ENCODE data around the gene ZBTB8A. TPM values are rescaled to one million over a fixed set of nuclear protein-coding genes. Genes with fewer than 3 reads are reported as not detected.
A peak's percentile ranks its signal among the peaks of the same experiment; 100 is the strongest.

ZBTB8A gene
- total RNA-seq, 2 experiments from 2014 or later: 0.16 TPM; not detected in 1

DNA sequence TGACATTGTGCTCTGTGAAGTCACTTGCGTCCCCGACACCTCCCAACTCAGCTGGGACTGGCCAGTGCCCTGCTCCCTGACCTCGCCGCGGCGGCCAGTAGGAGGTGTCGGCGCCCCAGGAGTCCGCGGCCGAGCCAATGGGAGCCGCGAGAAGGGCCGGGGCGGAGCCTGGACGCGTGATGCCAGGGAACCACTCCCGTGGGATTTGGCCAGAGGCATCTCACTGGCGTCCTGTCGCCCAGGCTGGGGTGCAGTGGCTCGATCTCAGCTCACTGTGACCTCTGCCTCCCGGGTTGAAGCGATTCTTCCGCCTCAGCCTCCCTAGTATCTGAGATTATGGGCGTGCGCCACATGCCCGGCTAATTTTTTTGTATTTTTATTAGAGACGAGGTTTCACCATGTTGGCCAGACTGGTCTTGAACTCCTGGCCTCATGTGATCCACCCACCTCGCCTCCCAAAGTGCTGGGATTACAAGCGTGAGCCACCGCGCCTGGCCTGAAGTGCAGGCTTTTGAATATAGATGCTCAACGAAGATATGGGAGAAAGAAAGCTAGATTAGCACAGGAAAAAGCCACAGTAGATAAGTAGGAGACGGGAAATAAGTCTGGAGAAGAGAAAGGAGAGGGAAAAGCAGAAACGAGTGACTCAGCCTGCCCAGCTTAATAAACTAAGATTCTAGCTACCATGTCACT, 73.1 kb downstream of the ZBTB8A start:
- ChIA-PET CTCF (no interaction called here), POLR2A (interaction anchor here (0.6 kb wide), 1 partner anchor 11 kb away, joined by 3 read pairs; no protein-coding TSS in a partner anchor)
- no peak overlapping the region for H3K27ac Mint-ChIP-seq
- intact Hi-C loops (cut with micrococcal nuclease): no loop called here
- H3K9me3 Mint-ChIP-seq: no peaks in the 10 kb centered on the region
- DNase-seq (peak; percentile 64), ATAC-seq (peak; percentile 95)
- H3K27me3 Mint-ChIP-seq: no peaks in the 10 kb centered on the region
- H3K4me3 Mint-ChIP-seq: peak overlapping the region; percentile 69
- H3K4me1 Mint-ChIP-seq (ENCODE audit: low read depth): peaks cover 2% of the 10 kb centered on the region
- no peaks in the 10 kb centered on the region for H3K36me3 Mint-ChIP-seq (ENCODE audit: low read depth)
- TF ChIP-seq, protein P1, sequence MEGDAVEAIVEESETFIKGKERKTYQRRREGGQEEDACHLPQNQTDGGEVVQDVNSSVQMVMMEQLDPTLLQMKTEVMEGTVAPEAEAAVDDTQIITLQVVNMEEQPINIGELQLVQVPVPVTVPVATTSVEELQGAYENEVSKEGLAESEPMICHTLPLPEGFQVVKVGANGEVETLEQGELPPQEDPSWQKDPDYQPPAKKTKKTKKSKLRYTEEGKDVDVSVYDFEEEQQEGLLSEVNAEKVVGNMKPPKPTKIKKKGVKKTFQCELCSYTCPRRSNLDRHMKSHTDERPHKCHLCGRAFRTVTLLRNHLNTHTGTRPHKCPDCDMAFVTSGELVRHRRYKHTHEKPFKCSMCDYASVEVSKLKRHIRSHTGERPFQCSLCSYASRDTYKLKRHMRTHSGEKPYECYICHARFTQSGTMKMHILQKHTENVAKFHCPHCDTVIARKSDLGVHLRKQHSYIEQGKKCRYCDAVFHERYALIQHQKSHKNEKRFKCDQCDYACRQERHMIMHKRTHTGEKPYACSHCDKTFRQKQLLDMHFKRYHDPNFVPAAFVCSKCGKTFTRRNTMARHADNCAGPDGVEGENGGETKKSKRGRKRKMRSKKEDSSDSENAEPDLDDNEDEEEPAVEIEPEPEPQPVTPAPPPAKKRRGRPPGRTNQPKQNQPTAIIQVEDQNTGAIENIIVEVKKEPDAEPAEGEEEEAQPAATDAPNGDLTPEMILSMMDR (IDR thresholded peaks at IDR 0.05): peak; percentile 25

DNA sequence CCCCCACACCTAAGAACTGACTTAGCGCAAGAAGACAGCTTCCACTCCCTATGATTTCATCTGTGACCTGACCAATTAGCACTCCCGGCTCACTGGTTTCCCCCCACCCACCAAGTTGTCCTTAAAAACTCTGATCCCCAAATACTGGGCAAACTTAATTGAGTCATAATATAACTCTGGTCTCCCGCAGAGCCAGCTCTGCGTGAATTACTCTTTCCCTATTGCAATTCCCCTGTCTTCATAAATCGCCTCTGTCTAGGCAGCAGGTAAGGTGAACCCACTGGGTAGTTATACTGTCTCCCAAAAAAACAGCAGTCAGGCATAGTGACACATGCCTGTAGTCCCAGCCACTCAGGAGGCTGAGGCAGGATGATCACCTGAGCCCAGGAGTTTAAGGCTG, 74.2 kb downstream of the ZBTB8A start:
- Mint-ChIP-seq H3K4me3 (no peak overlapping the region), H3K36me3 (ENCODE audit: low read depth) (no peaks in the 10 kb centered on the region), H3K9me3 (no peaks in the 10 kb centered on the region), H3K27me3 (no peaks in the 10 kb centered on the region), H3K4me1 (ENCODE audit: low read depth) (peaks cover 2% of the 10 kb centered on the region), H3K27ac (no peak overlapping the region)
- no peak for DNase-seq
- no peak for ATAC-seq
- POLR2A ChIA-PET: interaction anchor here (1.0 kb wide), 1 partner anchor 9 kb away, joined by 3 read pairs; no protein-coding TSS in a partner anchor
- CTCF ChIA-PET: no interaction called here
- TF ChIP-seq, protein P1 (IDR thresholded peaks at IDR 0.05): no peak
- intact Hi-C loops (cut with micrococcal nuclease): no loop called here

DNA sequence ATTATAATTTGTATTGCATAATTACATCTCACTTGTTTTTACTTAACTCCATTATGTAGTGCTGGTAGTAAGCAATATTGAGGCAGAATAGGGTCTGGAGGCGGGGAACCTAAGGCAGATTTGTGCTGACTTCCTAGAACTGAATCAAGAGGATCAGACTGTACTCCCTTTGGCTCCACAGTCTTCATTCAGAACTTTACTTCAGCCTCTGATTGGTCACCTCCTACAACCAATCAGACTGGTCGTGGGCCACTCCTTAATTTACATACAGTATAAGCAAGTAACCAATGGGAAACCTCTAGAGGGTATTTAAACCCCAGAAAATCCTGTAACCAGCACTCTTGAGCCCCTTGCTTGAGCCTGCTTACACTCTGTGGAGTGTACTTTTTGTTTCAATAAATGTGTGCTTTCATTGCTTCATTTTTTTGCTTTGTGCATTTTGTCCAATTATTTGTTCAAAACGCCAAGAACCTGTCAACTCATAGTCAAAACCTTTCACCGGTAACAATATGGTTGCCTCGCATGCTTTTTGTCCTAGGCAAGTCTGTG, 79.5 kb downstream of the ZBTB8A start:
- ChIA-PET CTCF (no interaction called here), POLR2A (interaction anchor here (1.3 kb wide), 1 partner anchor 19 kb away, joined by 3 read pairs; no protein-coding TSS in a partner anchor)
- Mint-ChIP-seq H3K27me3 (no peaks in the 10 kb centered on the region), H3K36me3 (ENCODE audit: low read depth) (peaks cover 30% of the 10 kb centered on the region), H3K4me1 (ENCODE audit: low read depth) (peaks cover 19% of the 10 kb centered on the region), H3K4me3 (no peak overlapping the region), H3K9me3 (no peaks in the 10 kb centered on the region), H3K27ac (no peak overlapping the region)
- TF ChIP-seq, protein P1 (IDR thresholded peaks at IDR 0.05): no peak
- ATAC-seq (no peak), DNase-seq (no peak)
- intact Hi-C loops (cut with micrococcal nuclease): no loop called here

DNA sequence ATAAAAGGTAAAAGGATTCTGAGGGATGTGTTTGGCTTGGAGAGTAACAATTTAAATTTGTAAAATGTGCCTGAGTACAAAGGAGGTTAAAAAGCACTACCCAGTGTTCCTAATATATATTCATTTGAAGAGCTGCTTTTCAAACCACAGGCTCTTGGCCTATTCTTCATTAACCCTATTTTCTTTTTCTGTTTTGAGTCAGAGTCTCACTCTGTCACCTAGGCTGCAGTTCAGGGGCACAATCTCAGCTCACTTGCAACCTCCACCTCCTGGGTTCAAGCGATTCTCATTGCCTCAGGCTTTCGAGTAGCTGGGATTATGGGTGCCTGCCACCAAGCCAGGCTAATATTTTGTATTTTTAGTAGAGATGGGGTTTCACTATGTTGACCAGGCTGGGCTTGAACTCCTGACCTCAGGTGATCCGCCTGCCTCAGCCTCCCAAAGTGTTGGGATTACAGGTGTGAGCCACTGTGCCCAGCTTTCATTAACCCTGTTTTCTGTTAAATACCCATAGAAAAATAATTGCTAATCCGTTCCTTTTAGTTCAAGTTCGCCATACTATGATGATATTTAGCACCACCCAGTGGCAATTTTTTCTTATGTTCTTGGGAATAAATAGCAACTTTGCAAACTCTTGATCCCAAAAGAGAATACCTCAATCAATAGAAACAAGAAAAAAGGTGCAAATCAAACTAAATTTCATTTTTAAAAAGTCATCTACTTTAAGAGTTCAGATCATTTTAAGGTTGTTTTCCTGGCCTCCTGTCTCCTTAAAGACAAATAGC, 80.7 kb downstream of the ZBTB8A start:
- peaks cover 39% of the 10 kb centered on the region for H3K36me3 Mint-ChIP-seq (ENCODE audit: low read depth)
- H3K9me3 Mint-ChIP-seq: peaks cover 3% of the 10 kb centered on the region
- H3K27me3 Mint-ChIP-seq: no peaks in the 10 kb centered on the region
- TF ChIP-seq, protein P1 (IDR thresholded peaks at IDR 0.05): no peak
- intact Hi-C loops (cut with micrococcal nuclease): no loop called here
- H3K4me3 Mint-ChIP-seq: no peak overlapping the region
- ChIA-PET POLR2A (interaction anchor here (0.6 to 1.3 kb wide), 3 partner anchors 20 to 139 kb away, joined by 3 read pairs; no protein-coding TSS in a partner anchor), CTCF (interaction anchor here (0.7 to 1.8 kb wide), 5 partner anchors 10 to 219 kb away, joined by 3 to 6 read pairs (median 3); no protein-coding TSS in a partner anchor)
- H3K4me1 Mint-ChIP-seq (ENCODE audit: low read depth): peaks cover 26% of the 10 kb centered on the region
- ATAC-seq (peak; percentile 35), DNase-seq (peak; percentile 16)
- peak overlapping the region; percentile 5 for H3K27ac Mint-ChIP-seq

Data from activated CD8-positive, alpha-beta T cell treated with anti-CD3 and anti-CD28 coated beads for 36 hours (primary cell).